Measurements from ENCODE around the gene MYO1D. TPM values are rescaled to one million over a fixed set of nuclear protein-coding genes. Genes with fewer than 3 reads are reported as not detected.

Gene MYO1D
- total RNA-seq, 2 donors from 2014 or later, result 42.9 to 43.7 TPM

GRCh38 chr17:32805029-32805976, 71.6 kb downstream of the MYO1D start:
- Histone ChIP-seq H3K27me3 (ENCODE audit: control insufficient read depth, insufficient read depth, low read length, poor library complexity, severe bottlenecking) (no peaks in the 10 kb centered on the region), H3K9me3 (ENCODE audit: control insufficient read depth, low read length) (no peaks in the 10 kb centered on the region), H3K4me1 (ENCODE audit: control insufficient read depth, insufficient read depth, low read length) (peaks cover 12% of the 10 kb centered on the region), H3K4me3 (ENCODE audit: low read length) (no peak overlapping the region), H3K9ac (ENCODE audit: extremely low read depth, low read length, poor library complexity, severe bottlenecking) (no peak overlapping the region), H3K27ac (ENCODE audit: low read depth, low read length) (no peak overlapping the region), H3K36me3 (ENCODE audit: control insufficient read depth, insufficient read depth, low read length) (no peaks in the 10 kb centered on the region)
- DNase-seq, result no peak
- H3K4me3 Mint-ChIP-seq, result no peak overlapping the region
- WGBS, 2 experiments (ENCODE audit: insufficient coverage in 1 of 2, insufficient read length in 1 of 2), result 92 to 100% methylated on average over 3 to 5 of the region's 5 CpGs
- H3K36me3 Mint-ChIP-seq (ENCODE audit: low read depth), result no peaks in the 10 kb centered on the region
- H3K27me3 Mint-ChIP-seq (ENCODE audit: insufficient read depth), result no peaks in the 10 kb centered on the region
- peaks cover 11% of the 10 kb centered on the region for H3K4me1 Mint-ChIP-seq
- no peaks in the 10 kb centered on the region for H3K9me3 Mint-ChIP-seq
- no peak overlapping the region for H3K27ac Mint-ChIP-seq
- no peak for TF ChIP-seq CTCF (conservative IDR thresholded peaks at IDR 0.05)

GRCh38 chr17:32803544-32803943, 73.4 kb downstream of the MYO1D start:
- Histone ChIP-seq H3K27ac (ENCODE audit: low read depth, low read length) (no peak overlapping the region), H3K9ac (ENCODE audit: extremely low read depth, low read length, poor library complexity, severe bottlenecking) (no peak overlapping the region), H3K36me3 (ENCODE audit: control insufficient read depth, insufficient read depth, low read length) (no peaks in the 10 kb centered on the region), H3K4me3 (ENCODE audit: low read length) (no peak overlapping the region), H3K4me1 (ENCODE audit: control insufficient read depth, insufficient read depth, low read length) (peaks cover 11% of the 10 kb centered on the region), H3K9me3 (ENCODE audit: control insufficient read depth, low read length) (no peaks in the 10 kb centered on the region), H3K27me3 (ENCODE audit: control insufficient read depth, insufficient read depth, low read length, poor library complexity, severe bottlenecking) (no peaks in the 10 kb centered on the region)
- Mint-ChIP-seq H3K9me3 (no peaks in the 10 kb centered on the region), H3K4me3 (no peak overlapping the region), H3K27me3 (ENCODE audit: insufficient read depth) (no peaks in the 10 kb centered on the region), H3K36me3 (ENCODE audit: low read depth) (no peaks in the 10 kb centered on the region), H3K4me1 (peaks cover 9% of the 10 kb centered on the region), H3K27ac (no peak overlapping the region)
- no peak for DNase-seq
- TF ChIP-seq CTCF (conservative IDR thresholded peaks at IDR 0.05), result no peak
- 98 to 100% methylated on average over 1 to 2 of the region's 2 CpGs for WGBS, 2 experiments (ENCODE audit: insufficient coverage in 1 of 2, insufficient read length in 1 of 2)

GRCh38 chr17:32802306-32802705, 74.6 kb downstream of the MYO1D start:
- Histone ChIP-seq H3K4me3 (ENCODE audit: low read length) (no peak overlapping the region), H3K27ac (ENCODE audit: low read depth, low read length) (no peak overlapping the region), H3K9ac (ENCODE audit: extremely low read depth, low read length, poor library complexity, severe bottlenecking) (no peak overlapping the region), H3K4me1 (ENCODE audit: control insufficient read depth, insufficient read depth, low read length) (peaks cover under 1% of the 10 kb centered on the region), H3K9me3 (ENCODE audit: control insufficient read depth, low read length) (no peaks in the 10 kb centered on the region), H3K27me3 (ENCODE audit: control insufficient read depth, insufficient read depth, low read length, poor library complexity, severe bottlenecking) (no peaks in the 10 kb centered on the region), H3K36me3 (ENCODE audit: control insufficient read depth, insufficient read depth, low read length) (no peaks in the 10 kb centered on the region)
- no peak for TF ChIP-seq CTCF (conservative IDR thresholded peaks at IDR 0.05)
- DNase-seq, result no peak
- no peak overlapping the region for H3K27ac Mint-ChIP-seq
- H3K4me1 Mint-ChIP-seq, result peaks cover under 1% of the 10 kb centered on the region
- no peaks in the 10 kb centered on the region for H3K27me3 Mint-ChIP-seq (ENCODE audit: insufficient read depth)
- no peak overlapping the region for H3K4me3 Mint-ChIP-seq
- H3K9me3 Mint-ChIP-seq, result no peaks in the 10 kb centered on the region
- no peaks in the 10 kb centered on the region for H3K36me3 Mint-ChIP-seq (ENCODE audit: low read depth)
